PC-3 (cell line): ENCODE results near the gene NOTCH4.

Experiments
- CTCF ChIP-seq: fragments of 300-600 bp; sonication (generic); conservative IDR thresholded peaks from 2 replicates; pipeline ENCODE4 v1.5.1; 2017; ENCODE audit warnings: antibody characterized with exemption, low read depth, mild to moderate bottlenecking, low read length
- EZH2 ChIP-seq: fragments of 300-600 bp; sonication (generic); IDR thresholded peaks from one replicate; pipeline ENCODE4 v1.6.1; 2017; ENCODE audit warnings: antibody characterized with exemption, mild to moderate bottlenecking, low read length; ENCODE audit not compliant: unreplicated experiment
- EZH2phosphoT487 ChIP-seq: fragments of 300-600 bp; sonication (generic); IDR thresholded peaks from 2 replicates; pipeline ENCODE4 v1.6.1; 2018; ENCODE audit warnings: mild to moderate bottlenecking, antibody characterized with exemption, low read length, borderline replicate concordance

- TF ChIP-seq CTCF (no peak), EZH2 (no peak), EZH2phosphoT487 (no peak)
These were observed 10.2 kb downstream of the NOTCH4 start for GRCh38 chr6:32213649-32214048.
